Activated naive CD8-positive, alpha-beta T cell treated with anti-CD3 and anti-CD28 coated beads, Interleukin-2, amount 50 U/mL, for 24 hours (primary cell): ENCODE data around the gene TMEM223.
"Not testable (repeated sequence)": the region's sequence is repeated elsewhere in the genome, so short reads cannot be mapped to it uniquely, and the experiment has no call there.

Experiments used
- ATAC-seq: fragments of 150-1000 bp; cut with Tn5 transposase; one replicate; pipeline ENCODE4 v1.10.0; 2021
- DNase-seq: peaks from one replicate; pipeline ENCODE4 v3.0.0; 2021
- H3K27ac Mint-ChIP-seq: one replicate; pipeline ENCODE4 v1.8.0; 2021; ENCODE audit warnings: mild to moderate bottlenecking, mixed read lengths
- H3K27me3 Mint-ChIP-seq: one replicate; pipeline ENCODE4 v1.8.0; 2021; ENCODE audit warnings: mixed read lengths
- H3K36me3 Mint-ChIP-seq: one replicate; pipeline ENCODE4 v1.8.0; 2021; ENCODE audit warnings: low read depth, mixed read lengths
- H3K4me1 Mint-ChIP-seq: one replicate; pipeline ENCODE4 v1.8.0; 2021; ENCODE audit warnings: mixed read lengths
- H3K4me3 Mint-ChIP-seq: one replicate; pipeline ENCODE4 v1.8.0; 2021; ENCODE audit warnings: mild to moderate bottlenecking, moderate library complexity, mixed read lengths
- H3K9me3 Mint-ChIP-seq: one replicate; pipeline ENCODE4 v1.8.0; 2021; ENCODE audit warnings: mixed read lengths

TMEM223 gene, protein sequence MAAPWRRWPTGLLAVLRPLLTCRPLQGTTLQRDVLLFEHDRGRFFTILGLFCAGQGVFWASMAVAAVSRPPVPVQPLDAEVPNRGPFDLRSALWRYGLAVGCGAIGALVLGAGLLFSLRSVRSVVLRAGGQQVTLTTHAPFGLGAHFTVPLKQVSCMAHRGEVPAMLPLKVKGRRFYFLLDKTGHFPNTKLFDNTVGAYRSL

DNA sequence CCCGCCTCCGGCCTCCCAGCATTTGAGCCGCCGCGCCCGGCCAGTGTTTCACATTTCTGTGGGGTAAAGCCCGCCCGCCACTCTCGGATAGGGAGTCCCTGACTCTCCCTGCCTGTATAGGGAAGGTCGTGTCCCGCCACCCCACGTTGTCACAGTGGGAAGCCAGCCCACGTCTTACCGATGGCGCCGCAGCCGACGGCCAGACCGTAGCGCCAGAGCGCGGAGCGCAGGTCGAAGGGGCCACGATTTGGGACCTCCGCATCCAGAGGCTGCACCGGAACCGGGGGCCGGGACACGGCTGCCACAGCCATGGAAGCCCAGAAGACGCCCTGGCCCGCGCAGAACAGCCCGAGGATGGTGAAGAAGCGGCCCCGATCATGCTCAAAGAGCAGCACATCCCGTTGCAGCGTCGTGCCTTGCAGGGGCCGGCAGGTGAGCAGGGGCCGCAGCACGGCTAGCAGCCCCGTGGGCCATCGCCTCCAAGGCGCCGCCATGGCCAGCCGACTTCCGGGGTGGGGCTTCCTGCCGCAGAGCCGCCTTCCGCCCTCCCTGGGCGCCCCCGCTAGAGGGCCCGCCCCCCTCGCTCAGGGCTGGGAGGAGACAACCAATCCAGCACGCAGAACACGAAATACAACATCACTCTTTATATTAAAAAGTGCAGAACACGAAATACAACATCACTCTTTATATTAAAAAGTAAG lies at the start of gene TMEM223:
TMEM223 (minus strand) TSS at position 506 of the 701 bp plus-strand sequence; CDS start at position 494, 12 bp downstream.
- peak; percentile 94 for DNase-seq
- ATAC-seq = peak; percentile 81
- Mint-ChIP-seq H3K9me3 (no peaks in the 10 kb centered on the region), H3K27me3 (no peaks in the 10 kb centered on the region), H3K4me3 (peak within 1 kb of the TSS; percentile 92), H3K27ac (peak within 1 kb of the TSS; percentile 89), H3K36me3 (peaks cover 53% of the 10 kb centered on the region), H3K4me1 (peaks cover 44% of the 10 kb centered on the region)

DNA sequence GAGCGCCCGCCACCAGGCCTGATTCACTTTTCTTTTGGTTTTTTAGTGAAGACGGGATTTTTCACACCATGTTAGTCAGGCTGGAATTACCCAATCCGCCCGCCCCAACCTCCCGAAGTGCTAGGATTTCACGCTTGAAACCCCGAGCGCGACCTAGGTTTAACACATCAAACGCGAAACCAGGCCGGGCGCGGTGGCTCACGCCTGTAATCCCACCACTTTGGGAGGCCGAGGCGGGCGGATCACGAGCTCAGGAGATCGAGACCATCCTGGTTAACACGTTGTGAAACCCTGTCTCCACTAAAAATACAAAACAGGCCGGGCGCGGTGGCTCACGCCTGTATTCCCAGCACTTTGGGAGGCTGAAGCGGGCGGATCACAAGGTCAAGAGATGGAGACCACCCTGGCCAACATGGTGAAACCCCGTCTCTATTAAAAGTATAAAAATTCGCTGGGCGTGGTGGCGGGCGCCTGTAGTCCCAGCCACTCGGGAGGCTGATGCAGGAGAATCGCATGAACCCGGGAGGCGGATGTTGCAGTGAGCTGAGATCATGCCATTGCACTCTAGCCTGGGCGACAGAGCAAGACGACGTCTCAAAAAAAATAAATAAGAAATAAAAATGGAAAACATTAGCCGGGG lies 49.0 kb upstream of the TMEM223 start:
- Mint-ChIP-seq H3K4me1 (peaks cover 38% of the 10 kb centered on the region), H3K36me3 (peaks cover 20% of the 10 kb centered on the region)
- ATAC-seq = peak; percentile 12
- not testable (repeated sequence) for H3K9me3 Mint-ChIP-seq, H3K27ac Mint-ChIP-seq, H3K4me3 Mint-ChIP-seq, H3K27me3 Mint-ChIP-seq
- DNase-seq = peak; percentile 84

DNA sequence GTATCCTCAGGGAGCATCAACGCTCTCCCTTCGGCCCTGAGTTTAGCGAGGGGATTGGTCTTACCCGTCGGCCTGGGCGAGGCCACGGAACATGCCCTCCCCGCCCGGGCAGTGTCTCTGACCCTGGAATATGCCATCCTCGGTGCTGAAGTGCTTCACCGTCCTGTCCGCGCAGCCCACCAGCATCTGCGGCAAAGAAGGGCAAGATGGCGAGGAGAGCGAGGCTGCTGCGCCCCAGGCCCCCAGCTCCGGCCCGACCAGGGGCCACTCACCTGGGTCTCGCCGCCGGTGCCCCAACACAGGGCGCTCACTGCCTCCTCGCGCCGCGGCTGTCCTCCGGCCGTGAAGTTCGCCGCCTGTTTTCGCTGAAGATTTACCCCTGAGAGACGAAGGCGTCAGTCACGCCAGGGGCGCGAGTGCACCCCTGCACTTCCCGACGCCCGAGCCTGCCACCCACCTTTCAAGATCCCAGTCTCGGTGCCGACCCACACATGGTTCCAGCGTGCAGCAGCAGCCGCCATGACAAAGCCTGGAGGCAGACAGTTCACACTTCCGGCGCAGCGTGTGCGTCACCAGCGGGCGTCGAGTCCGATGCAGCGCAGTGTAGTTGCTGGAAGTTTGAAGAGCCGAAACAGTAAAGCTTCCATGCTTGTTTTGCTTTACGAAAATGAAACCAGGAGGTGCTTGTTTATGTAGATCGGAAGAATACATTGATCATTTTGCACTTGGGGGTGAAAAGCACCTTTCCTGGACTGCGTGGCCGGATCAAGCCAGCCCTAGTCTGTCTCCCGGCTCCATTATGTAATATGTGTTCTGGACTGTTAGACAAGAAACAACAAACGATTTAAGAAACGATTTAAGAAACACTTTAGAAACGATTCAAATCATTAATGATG lies 47.5 kb upstream of the TMEM223 start, which contains the start of gene WDR74:
WDR74 (minus strand) TSS at position 541 of the 896 bp plus-strand sequence; CDS start at position 521, 20 bp downstream.
- Mint-ChIP-seq H3K36me3 (peaks cover 32% of the 10 kb centered on the region), H3K9me3 (no peaks in the 10 kb centered on the region), H3K4me1 (peaks cover 46% of the 10 kb centered on the region), H3K4me3 (no peak within 1 kb of the TSS), H3K27ac (no peak within 1 kb of the TSS), H3K27me3 (no peaks in the 10 kb centered on the region)
- peak; percentile 48 for ATAC-seq
- DNase-seq = peak; percentile 92

DNA sequence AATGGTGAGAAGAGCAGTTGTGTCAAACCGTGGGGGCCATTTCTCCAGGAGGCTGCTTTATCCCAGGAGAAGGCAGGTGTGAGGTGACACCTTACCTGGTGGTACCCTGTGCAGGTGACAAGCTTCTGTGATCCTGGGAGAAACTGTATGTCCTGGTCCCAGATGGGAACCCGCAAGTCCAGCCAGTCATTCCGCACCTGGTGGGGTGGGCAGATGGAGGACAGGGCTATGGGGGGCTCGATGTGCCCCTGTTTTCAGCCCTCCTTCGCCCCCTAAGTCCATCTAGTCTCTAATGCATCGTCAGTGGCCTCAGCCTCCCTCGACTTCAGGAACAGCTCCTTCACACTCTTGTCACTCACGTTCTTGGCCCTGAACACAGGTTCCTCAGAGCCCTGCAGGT lies 43.5 kb upstream of the TMEM223 start:
- Mint-ChIP-seq H3K27ac (peak overlapping the region; percentile 71), H3K4me3 (no peak overlapping the region), H3K4me1 (peaks cover 65% of the 10 kb centered on the region), H3K27me3 (no peaks in the 10 kb centered on the region), H3K9me3 (no peaks in the 10 kb centered on the region), H3K36me3 (peaks cover 44% of the 10 kb centered on the region)
- ATAC-seq (no peak), DNase-seq (no peak)

DNA sequence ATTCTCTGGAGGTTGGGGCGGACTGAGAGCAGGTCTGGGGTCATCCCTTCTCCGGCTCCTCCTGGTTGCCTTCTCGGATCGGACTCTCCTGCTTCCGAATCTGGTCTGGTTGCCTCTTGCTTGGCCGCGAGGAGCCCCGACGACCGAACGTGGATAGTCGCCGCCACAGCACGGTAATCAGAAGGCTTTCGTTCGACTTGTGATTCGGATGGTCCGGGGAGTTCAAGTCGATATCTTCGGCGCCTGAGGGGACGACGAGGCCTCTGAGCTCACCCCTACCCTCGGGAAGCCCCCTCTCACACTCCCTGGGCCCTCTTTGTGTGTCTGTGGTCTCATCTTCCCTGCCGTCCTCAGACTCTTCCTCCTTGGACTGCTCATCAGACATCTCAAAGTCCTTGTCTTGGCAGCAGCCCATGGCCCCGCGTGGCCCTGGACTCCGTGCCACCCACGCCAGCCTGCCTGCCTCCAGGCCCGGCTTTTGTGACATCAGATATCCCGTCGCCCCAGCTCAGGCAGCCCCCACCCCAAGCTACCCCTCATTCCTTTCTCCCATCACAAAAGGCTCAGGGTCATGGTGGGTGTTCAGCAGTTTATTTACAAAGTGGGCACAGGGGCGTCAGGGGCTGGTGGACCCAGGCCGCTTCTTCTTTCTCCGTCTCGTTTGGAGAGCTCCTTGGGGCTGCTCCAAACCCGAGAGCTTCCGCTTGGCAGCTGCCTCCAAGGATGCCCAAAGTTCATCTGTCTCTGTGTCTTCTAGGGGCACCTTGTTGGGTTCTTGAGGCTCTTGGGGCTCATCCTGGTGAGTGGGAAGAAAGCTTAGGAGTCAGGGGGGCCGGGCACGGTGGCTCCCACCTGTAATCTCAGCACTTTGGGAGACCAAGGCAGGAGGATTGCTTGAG lies 40.8 kb upstream of the TMEM223 start, which contains the start of gene TEX54:
TEX54 (minus strand) TSS at position 506 of the 899 bp plus-strand sequence.
- H3K4me1 Mint-ChIP-seq = peaks cover 54% of the 10 kb centered on the region
- no peaks in the 10 kb centered on the region for H3K9me3 Mint-ChIP-seq
- ATAC-seq = peak; percentile 0
- H3K27ac Mint-ChIP-seq = peak within 1 kb of the TSS; percentile 99
- H3K36me3 Mint-ChIP-seq = peaks cover 40% of the 10 kb centered on the region
- no peaks in the 10 kb centered on the region for H3K27me3 Mint-ChIP-seq
- peak within 1 kb of the TSS; percentile 98 for H3K4me3 Mint-ChIP-seq
- no peak for DNase-seq

DNA sequence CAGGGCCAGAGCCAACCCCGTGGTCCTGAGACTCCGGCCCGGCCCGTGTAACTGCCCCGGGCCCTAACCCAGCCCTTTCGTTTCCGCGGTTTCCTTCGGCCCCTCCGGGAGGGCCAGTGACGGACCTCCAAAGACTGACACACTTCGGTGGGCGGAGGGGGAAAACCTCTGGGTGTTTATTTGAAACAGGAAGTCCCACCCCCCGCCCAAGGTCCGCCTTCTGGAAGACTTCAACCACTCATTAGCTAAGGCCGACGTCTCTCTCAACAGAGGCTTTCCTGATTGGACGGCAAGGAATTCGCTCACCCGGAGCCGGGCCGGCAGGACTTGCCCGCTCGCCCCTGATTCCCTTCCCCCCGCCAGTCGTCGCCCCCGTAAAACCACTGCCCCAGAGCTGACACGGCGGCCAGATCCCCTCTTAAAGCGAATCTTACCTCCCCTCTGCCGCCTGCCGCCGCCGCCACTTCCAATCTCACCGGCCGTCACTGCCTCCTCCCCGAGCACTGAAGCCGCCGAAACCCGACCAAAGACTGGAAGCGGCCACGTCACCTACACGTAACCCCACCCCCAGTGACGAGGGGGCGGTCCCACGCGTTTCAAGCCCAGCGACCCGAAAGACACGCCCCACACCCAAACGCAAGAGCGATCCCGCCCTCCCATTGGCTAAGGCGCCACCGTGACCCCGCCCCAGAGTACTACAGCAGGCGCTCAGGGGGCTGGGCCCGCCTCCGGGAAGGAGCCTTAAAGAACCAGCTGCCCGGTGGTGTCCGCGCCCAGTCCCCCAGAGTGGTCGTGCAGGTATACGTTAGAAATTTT lies 39.9 kb upstream of the TMEM223 start, which contains the start of gene STX5:
STX5 (minus strand) TSS at position 532 of the 816 bp plus-strand sequence. CDS start 808 bp downstream, outside the sequence.
- peak within 1 kb of the TSS; percentile 99 for H3K27ac Mint-ChIP-seq
- ATAC-seq (peak; percentile 91), DNase-seq (peak; percentile 100)
- peak within 1 kb of the TSS; percentile 98 for H3K4me3 Mint-ChIP-seq
- H3K36me3 Mint-ChIP-seq = peaks cover 41% of the 10 kb centered on the region
- H3K9me3 Mint-ChIP-seq = no peaks in the 10 kb centered on the region
- peaks cover 47% of the 10 kb centered on the region for H3K4me1 Mint-ChIP-seq
- no peaks in the 10 kb centered on the region for H3K27me3 Mint-ChIP-seq

DNA sequence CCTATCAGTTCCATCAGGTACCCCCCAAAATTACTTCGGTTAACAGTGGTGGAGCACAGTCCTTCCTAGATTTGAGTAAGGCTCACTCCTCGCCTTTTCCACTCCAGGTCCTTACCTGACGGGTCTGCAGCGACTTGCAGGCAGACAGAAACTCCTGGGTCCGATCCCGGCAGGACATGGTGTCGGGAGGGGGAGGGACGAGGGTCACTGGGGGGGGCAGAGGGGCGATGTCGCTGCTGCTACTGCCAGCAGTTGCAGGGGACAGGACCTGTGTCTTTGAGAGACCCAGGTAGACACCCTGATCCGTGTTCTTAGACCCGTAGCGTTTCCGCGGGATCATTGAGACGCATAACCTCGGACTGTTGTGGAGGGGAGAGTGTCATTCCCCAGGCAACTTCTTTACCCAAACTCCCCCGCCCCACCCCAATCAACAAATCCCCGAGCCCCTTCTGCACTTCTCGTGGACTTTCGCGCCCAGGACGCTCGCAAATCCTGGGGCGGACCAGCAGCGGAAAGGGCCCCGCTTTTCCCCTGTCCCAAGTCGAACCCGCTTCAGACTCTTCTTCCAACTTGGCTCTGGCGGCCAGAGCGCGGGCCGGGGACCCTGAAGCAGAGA lies 39.2 kb upstream of the TMEM223 start:
- H3K27ac Mint-ChIP-seq = peak overlapping the region; percentile 99
- no peaks in the 10 kb centered on the region for H3K9me3 Mint-ChIP-seq
- H3K36me3 Mint-ChIP-seq = peaks cover 36% of the 10 kb centered on the region
- no peak for ATAC-seq
- DNase-seq = no peak
- H3K4me3 Mint-ChIP-seq = peak overlapping the region; percentile 98
- H3K4me1 Mint-ChIP-seq = peaks cover 44% of the 10 kb centered on the region
- no peaks in the 10 kb centered on the region for H3K27me3 Mint-ChIP-seq

DNA sequence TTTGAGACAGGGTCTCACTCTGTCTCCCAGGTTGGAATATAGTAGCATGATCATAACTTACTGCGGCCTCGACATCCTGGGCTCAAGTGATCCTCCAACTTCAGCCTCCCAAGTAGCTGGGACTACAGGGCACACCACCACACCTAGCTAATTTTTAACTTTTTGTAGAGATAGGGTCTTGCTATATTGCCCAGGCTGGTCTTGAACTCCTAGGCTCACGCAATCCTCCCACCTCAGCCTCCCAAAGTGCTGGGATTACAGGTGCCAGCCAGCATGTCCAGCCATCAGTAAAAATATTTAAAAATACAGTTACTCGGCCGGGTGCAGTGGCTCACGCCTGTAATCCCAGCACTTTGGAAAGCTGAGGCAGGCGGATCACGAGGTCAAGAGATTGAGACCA lies 36.3 kb upstream of the TMEM223 start:
- H3K27me3 Mint-ChIP-seq = not testable (repeated sequence)
- peaks cover 29% of the 10 kb centered on the region for H3K36me3 Mint-ChIP-seq

DNA sequence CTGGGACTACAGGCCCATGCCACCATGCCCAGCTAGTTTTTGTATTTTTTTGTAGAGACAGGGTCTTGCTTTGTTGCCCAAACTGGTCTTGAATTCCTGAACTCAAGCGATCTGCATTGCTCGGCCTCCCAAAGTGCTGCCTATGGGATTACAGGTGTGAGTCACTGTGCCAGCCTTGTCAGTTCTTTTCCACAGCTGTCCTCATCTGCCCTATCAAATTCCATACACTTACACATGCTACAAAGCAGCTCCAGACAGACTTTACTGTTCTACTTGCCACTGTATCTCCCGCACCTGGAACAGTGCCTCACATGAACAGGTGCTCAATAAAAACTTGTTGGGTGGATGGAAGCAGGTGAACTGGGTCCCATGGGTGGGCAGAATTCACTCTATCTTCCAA lies 31.9 kb upstream of the TMEM223 start:
- no peak overlapping the region for H3K27ac Mint-ChIP-seq
- no peak for ATAC-seq
- no peaks in the 10 kb centered on the region for H3K27me3 Mint-ChIP-seq
- H3K4me1 Mint-ChIP-seq = no peaks in the 10 kb centered on the region
- peaks cover 33% of the 10 kb centered on the region for H3K36me3 Mint-ChIP-seq
- no peak overlapping the region for H3K4me3 Mint-ChIP-seq
- no peaks in the 10 kb centered on the region for H3K9me3 Mint-ChIP-seq
- no peak for DNase-seq

More for the DNA sequence above, 36.3 kb upstream of the TMEM223 start:
- not testable (repeated sequence) for H3K9me3 Mint-ChIP-seq, H3K27ac Mint-ChIP-seq, H3K4me3 Mint-ChIP-seq, DNase-seq, ATAC-seq
- H3K4me1 Mint-ChIP-seq = peaks cover 28% of the 10 kb centered on the region

DNA sequence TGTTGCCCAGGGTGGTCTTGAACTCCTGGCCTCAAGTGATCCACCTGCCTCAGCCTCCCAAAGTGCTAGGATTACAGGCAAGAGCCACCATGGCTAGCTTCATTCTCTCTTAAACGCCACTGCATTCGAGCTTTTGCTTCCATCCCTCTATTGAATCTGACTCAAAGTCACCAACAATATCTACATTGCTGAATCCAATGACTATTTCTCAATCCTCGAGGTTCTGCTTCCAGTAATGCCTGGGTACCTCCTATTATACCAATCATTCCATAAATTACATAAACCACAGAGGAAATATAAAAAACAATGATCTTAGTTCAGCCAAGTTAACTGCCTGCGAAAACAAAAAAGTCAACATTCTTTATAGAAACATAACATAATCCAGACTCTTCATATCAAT lies 25.3 kb upstream of the TMEM223 start:
- Mint-ChIP-seq H3K9me3 (no peaks in the 10 kb centered on the region), H3K27me3 (no peaks in the 10 kb centered on the region), H3K27ac (no peak overlapping the region), H3K4me1 (no peaks in the 10 kb centered on the region), H3K4me3 (no peak overlapping the region), H3K36me3 (peaks cover 11% of the 10 kb centered on the region)
- DNase-seq (no peak), ATAC-seq (no peak)

DNA sequence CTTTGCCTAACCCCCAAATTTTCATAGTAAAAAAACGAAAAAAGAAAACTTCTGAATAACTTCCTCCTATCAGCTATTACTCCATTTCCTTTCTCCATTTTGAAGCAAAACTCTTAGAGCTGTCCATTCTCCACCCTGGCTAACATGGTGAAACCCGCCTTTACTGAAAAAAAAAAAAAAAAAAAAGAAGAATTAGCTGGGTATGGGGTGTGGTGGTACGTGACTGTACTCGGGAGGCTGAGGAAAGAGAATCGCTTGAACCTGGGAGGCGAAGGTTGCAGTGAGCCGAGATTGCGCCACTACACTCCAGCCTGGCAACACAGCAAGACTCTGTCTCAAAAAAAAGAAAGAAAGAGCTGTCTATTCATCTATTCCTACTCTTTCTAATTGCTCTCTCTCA lies 24.8 kb upstream of the TMEM223 start:
- H3K27ac Mint-ChIP-seq = no peak overlapping the region
- H3K4me3 Mint-ChIP-seq = no peak overlapping the region
- H3K9me3 Mint-ChIP-seq = no peaks in the 10 kb centered on the region
- no peaks in the 10 kb centered on the region for H3K27me3 Mint-ChIP-seq
- DNase-seq (no peak), ATAC-seq (no peak)
- H3K36me3 Mint-ChIP-seq = peaks cover 11% of the 10 kb centered on the region
- no peaks in the 10 kb centered on the region for H3K4me1 Mint-ChIP-seq

DNA sequence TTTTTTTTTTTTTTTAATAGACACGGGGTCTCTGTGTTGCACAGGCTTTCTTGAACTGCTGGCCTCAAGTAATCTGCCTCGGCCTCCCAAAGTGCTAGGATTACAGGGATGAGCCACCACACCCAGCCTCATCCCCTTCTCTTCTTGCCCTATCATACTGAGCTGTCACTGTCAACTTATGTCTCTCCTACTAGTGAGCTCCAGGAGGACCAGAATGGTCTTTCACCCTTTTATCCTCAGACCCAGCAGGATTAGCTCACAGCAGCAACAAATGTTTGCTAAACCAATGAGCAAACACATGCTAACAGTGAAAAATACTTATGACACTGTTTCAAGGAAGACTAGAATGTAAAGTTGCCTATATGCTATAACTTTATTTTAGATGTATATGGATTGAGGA lies 19.9 kb upstream of the TMEM223 start:
- Mint-ChIP-seq H3K4me3 (no peak overlapping the region), H3K9me3 (no peaks in the 10 kb centered on the region), H3K27me3 (no peaks in the 10 kb centered on the region), H3K27ac (no peak overlapping the region), H3K4me1 (peaks cover 2% of the 10 kb centered on the region), H3K36me3 (no peaks in the 10 kb centered on the region)
- ATAC-seq (no peak), DNase-seq (no peak)
